A673 (cell line): ENCODE measurements around the gene ARL3. TPM values are rescaled to one million over a fixed set of nuclear protein-coding genes. Genes with fewer than 3 reads are reported as not detected.
"Not testable (repeated sequence)": the region's sequence is repeated elsewhere in the genome, so short reads cannot be mapped to it uniquely, and the experiment has no call there.

Experiments
- BruUV-seq: library from RNA; stranded (reverse); fragments of 400-500 nt; replicated peaks from 2 replicates; lab custom pipeline; 2021; lab: Mats Ljungman, UMichigan
- CTCF ChIA-PET: fragments of 300-600 bp; sonication (Branson Sonifier 250); formaldehyde crosslinking; loops from one replicate; lab custom pipeline; 2022; ENCODE audit warnings: antibody characterized with exemption; lab: Charles Lee
- POLR2A ChIA-PET: fragments of 300-600 bp; sonication (Branson Sonifier 250); formaldehyde crosslinking; loops from one replicate; lab custom pipeline; 2022; ENCODE audit warnings: antibody characterized with exemption; ENCODE audit not compliant: low non-redundant PET; lab: Charles Lee
- DNase-seq: peaks from one replicate; pipeline ENCODE4 v3.0.0-alpha.2; 2015; ENCODE audit warnings: low spot score
- H3K27ac ChIP-seq: fragments of 200-600 bp; sonication (generic); 2 replicates; pipeline ENCODE4 v1.5.1; 2016; ENCODE audit warnings: mixed run types, low read depth, mild to moderate bottlenecking, mixed read lengths, antibody characterized with exemption, low read length; ENCODE audit not compliant: poor library complexity, severe bottlenecking
- H3K27me3 ChIP-seq: fragments of 200-600 bp; sonication (generic); replicated peaks from 2 replicates; pipeline ENCODE4 v1.6.1; 2017; ENCODE audit warnings: mixed run types, low read depth, mild to moderate bottlenecking, mixed read lengths, antibody characterized with exemption, low read length; ENCODE audit not compliant: insufficient read depth, poor library complexity
- H3K36me3 ChIP-seq: fragments of 200-600 bp; sonication (generic); 2 replicates; pipeline ENCODE4 v1.6.1; 2016; ENCODE audit warnings: mixed run types, mild to moderate bottlenecking, mixed read lengths, antibody characterized with exemption, low read length; ENCODE audit not compliant: insufficient read depth, poor library complexity, severe bottlenecking
- H3K4me1 ChIP-seq: fragments of 200-600 bp; sonication (generic); 2 replicates; pipeline ENCODE4 v1.6.1; 2017; ENCODE audit warnings: mixed run types, mild to moderate bottlenecking, mixed read lengths, antibody characterized with exemption, low read length; ENCODE audit not compliant: insufficient read depth, poor library complexity, severe bottlenecking
- H3K4me3 ChIP-seq: fragments of 200-600 bp; sonication (generic); 2 replicates; pipeline ENCODE4 v1.5.1; 2016; ENCODE audit warnings: low read depth, mixed run types, mild to moderate bottlenecking, mixed read lengths, low read length; ENCODE audit not compliant: poor library complexity, severe bottlenecking
- H3K9me3 ChIP-seq: fragments of 200-600 bp; sonication (generic); 2 replicates; pipeline ENCODE4 v1.6.1; 2016; ENCODE audit warnings: mixed run types, low read depth, mild to moderate bottlenecking, mixed read lengths, antibody characterized with exemption, low read length; ENCODE audit not compliant: poor library complexity, severe bottlenecking
- EZH2 ChIP-seq: fragments of 200-600 bp; sonication (generic); IDR thresholded peaks from 2 replicates; pipeline ENCODE4 v1.6.1; 2017; ENCODE audit warnings: borderline replicate concordance, low read depth, mild to moderate bottlenecking, mixed read lengths, antibody characterized with exemption, low read length; ENCODE audit not compliant: poor library complexity, severe bottlenecking
- intact Hi-C: fragments of 100-400 bp; cut with micrococcal nuclease; formaldehyde crosslinking; loops from one replicate; pipeline ENCODE4 v1.10.0; 2022; ENCODE audit not compliant: unreplicated experiment
- total RNA-seq: library from RNA; stranded (reverse); gene quantifications from 2 replicates; pipeline ENCODE4 v1.2.3, GENCODE V29; 2021
- TF ChIP-seq, protein P1 (sequence below): fragments of 300-800, 200-600 bp; sonication (generic); conservative IDR thresholded peaks from 2 replicates; pipeline ENCODE4 v1.5.1; 2017; ENCODE audit warnings: low read depth, mild to moderate bottlenecking, antibody characterized with exemption, low read length, moderate library complexity, mixed read lengths

Gene ARL3
- total RNA-seq, 1 experiment from 2014 or later: 14.9 TPM

DNA sequence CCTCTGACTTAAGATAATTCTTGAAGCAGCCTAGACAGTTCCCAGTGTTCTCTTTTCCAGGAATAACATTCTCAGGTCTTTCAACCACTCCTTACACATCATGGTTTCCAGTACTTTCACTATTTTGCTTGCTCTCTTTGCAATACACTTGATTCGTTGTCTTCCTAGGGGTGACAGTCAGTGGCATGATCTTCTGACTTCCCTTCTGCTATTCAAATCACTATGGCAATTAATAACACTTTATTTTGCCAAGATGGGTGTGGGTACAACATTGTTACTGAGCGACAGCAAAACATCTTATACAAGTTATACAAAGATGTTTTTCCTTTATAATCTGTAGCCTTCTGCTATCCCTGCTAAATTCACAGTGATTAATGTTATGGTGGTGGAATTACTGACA lies 15.3 kb downstream of the ARL3 start:
- POLR2A ChIA-PET: no interaction called here

DNA sequence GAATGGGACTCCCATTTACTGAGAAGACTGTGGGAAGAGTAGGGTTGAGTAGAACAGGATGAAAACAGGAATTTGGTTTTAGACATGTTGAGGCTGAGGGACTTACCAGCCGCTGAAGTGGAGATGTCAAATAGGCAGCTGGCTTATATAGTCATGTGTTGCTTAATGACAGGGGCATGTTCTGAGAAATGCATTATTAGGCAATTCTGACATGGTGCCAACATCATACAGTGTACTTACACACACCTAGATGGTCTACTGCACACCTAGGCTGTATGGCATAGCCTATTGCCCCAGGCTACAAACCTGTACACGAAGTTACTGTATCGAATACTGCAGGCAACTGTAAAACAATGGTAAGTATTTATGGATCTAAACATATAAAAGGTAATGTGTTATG lies 17.5 kb downstream of the ARL3 start:
- Histone ChIP-seq H3K36me3 (peaks cover 31% of the 10 kb centered on the region), H3K4me3 (no peak overlapping the region), H3K27me3 (no peaks in the 10 kb centered on the region), H3K27ac (no peak overlapping the region), H3K9me3 (no peaks in the 10 kb centered on the region), H3K4me1 (peaks cover 4% of the 10 kb centered on the region)
- BruUV-seq: no TSS peak
- CTCF ChIA-PET: interaction anchor here (1.0 kb wide), 1 partner anchor 13 kb away, joined by 4 read pairs; no protein-coding TSS in a partner anchor
- no peak for DNase-seq
- intact Hi-C loops: no loop called here
- no peak for TF ChIP-seq EZH2
- TF ChIP-seq, protein P1, sequence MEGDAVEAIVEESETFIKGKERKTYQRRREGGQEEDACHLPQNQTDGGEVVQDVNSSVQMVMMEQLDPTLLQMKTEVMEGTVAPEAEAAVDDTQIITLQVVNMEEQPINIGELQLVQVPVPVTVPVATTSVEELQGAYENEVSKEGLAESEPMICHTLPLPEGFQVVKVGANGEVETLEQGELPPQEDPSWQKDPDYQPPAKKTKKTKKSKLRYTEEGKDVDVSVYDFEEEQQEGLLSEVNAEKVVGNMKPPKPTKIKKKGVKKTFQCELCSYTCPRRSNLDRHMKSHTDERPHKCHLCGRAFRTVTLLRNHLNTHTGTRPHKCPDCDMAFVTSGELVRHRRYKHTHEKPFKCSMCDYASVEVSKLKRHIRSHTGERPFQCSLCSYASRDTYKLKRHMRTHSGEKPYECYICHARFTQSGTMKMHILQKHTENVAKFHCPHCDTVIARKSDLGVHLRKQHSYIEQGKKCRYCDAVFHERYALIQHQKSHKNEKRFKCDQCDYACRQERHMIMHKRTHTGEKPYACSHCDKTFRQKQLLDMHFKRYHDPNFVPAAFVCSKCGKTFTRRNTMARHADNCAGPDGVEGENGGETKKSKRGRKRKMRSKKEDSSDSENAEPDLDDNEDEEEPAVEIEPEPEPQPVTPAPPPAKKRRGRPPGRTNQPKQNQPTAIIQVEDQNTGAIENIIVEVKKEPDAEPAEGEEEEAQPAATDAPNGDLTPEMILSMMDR: no peak
- POLR2A ChIA-PET: no interaction called here

More for the DNA sequence above, 15.3 kb downstream of the ARL3 start:
- Histone ChIP-seq H3K27ac (no peak overlapping the region), H3K36me3 (peaks cover 31% of the 10 kb centered on the region), H3K9me3 (no peaks in the 10 kb centered on the region), H3K4me3 (no peak overlapping the region), H3K27me3 (no peaks in the 10 kb centered on the region), H3K4me1 (peaks cover 6% of the 10 kb centered on the region)
- intact Hi-C loops: no loop called here
- CTCF ChIA-PET: interaction anchor here (1.2 kb wide), 1 partner anchor 115 kb away, joined by 3 read pairs; no protein-coding TSS in a partner anchor
- no peak for DNase-seq
- TF ChIP-seq, protein P1: no peak
- TF ChIP-seq EZH2: no peak
- BruUV-seq: no TSS peak

DNA sequence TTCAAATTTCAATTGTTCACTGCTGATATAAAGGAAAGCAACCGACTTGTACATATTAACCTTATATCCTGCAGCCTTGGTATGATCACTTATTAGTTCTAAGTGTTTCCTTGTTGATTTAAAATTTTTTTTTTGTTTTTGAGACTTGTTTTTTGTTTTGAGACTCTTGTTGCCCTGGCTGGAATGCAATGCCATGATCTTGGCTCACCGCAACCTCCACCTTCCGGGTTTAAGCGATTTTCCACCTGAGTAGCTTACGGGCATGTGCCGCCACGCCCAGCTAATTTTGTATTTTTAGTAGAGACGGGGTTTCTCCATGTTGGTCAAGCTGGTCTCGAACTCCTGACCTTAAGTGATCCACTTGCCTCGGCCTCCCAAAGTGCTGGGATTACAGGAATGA lies 18.8 kb downstream of the ARL3 start:
- intact Hi-C loops, BruUV-seq, DNase-seq, H3K9me3 ChIP-seq, H3K4me3 ChIP-seq, H3K27ac ChIP-seq, H3K27me3 ChIP-seq, H3K4me1 ChIP-seq, CTCF ChIA-PET, POLR2A ChIA-PET: not testable (repeated sequence)
- H3K36me3 ChIP-seq: peaks cover 31% of the 10 kb centered on the region
